Activated T-cell treated with anti-CD3 and anti-CD28 coated beads, Interleukin-2, amount 50 U/mL, for 24 hours (primary cell): ENCODE results near the gene SETBP1.

Source experiments
- DNase-seq: peaks from one replicate; pipeline ENCODE4 v3.0.0-alpha.2; 2020
- H3K27ac Mint-ChIP-seq: 2 replicates; pipeline ENCODE4 v1.8.0; 2020; ENCODE audit warnings: mild to moderate bottlenecking, mixed read lengths
- H3K27me3 Mint-ChIP-seq: 2 replicates; pipeline ENCODE4 v1.8.0; 2020; ENCODE audit warnings: mixed read lengths
- H3K36me3 Mint-ChIP-seq: 2 replicates; pipeline ENCODE4 v1.8.0; 2020; ENCODE audit warnings: low read depth, mixed read lengths
- H3K4me1 Mint-ChIP-seq: 2 replicates; pipeline ENCODE4 v1.8.0; 2020; ENCODE audit warnings: low read depth, mixed read lengths
- H3K4me3 Mint-ChIP-seq: 2 replicates; pipeline ENCODE4 v1.8.0; 2020; ENCODE audit warnings: mild to moderate bottlenecking, moderate library complexity, mixed read lengths
- H3K9me3 Mint-ChIP-seq: 2 replicates; pipeline ENCODE4 v1.8.0; 2020; ENCODE audit warnings: mixed read lengths

SETBP1 gene

DNA sequence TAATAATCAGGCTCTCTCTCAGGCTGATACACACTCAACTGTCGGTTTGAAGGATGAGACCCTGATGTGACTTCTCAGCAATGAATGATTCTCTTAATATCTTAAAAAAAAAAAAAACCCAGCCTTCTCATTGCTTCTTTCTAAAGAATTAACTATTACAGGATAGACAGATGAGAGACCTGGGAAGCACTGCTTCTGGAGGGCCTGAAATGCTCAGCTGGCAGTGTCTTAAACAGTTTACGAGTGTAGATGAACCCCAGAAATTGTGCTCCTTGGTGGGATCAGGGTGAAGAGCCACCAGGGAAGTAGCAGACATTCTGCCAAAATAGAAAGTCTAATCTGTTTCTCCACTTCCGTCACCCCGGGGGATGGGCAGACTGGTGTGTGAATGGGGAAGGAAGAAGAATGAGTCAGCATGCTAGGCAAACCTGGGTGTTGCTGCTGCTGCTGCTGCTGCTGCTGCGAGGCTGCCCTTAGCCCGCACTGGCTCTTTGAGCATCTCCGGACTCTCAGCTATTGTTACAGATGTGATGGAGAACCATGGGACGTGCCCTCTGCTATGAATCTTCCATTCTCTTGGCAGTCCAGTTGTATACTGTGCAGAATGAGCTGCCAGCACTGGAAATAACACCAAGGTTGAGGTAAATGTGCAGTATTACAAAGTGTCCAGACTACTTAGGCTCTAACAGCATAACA lies 158.4 kb downstream of the SETBP1 start:
- no peak overlapping the region for H3K4me3 Mint-ChIP-seq
- peak; percentile 75 for DNase-seq
- peak overlapping the region; percentile 75 for H3K27ac Mint-ChIP-seq

GRCh38 chr18:44840058-44840790 lies 159.5 kb downstream of the SETBP1 start:
- no peak overlapping the region for H3K27ac Mint-ChIP-seq
- H3K36me3 Mint-ChIP-seq, result no peaks in the 10 kb centered on the region
- DNase-seq, result no peak
- H3K4me1 Mint-ChIP-seq, result peaks cover 20% of the 10 kb centered on the region
- H3K27me3 Mint-ChIP-seq, result peaks cover 3% of the 10 kb centered on the region
- H3K4me3 Mint-ChIP-seq, result no peak overlapping the region
- H3K9me3 Mint-ChIP-seq, result no peaks in the 10 kb centered on the region

More for the DNA sequence above, 158.4 kb downstream of the SETBP1 start:
- no peaks in the 10 kb centered on the region for H3K36me3 Mint-ChIP-seq
- no peaks in the 10 kb centered on the region for H3K9me3 Mint-ChIP-seq
- peaks cover 3% of the 10 kb centered on the region for H3K27me3 Mint-ChIP-seq
- H3K4me1 Mint-ChIP-seq, result peaks cover 22% of the 10 kb centered on the region

GRCh38 chr18:44841221-44841620 lies 160.5 kb downstream of the SETBP1 start:
- Mint-ChIP-seq H3K4me3 (no peak overlapping the region), H3K36me3 (no peaks in the 10 kb centered on the region), H3K27ac (no peak overlapping the region), H3K9me3 (no peaks in the 10 kb centered on the region), H3K27me3 (peaks cover 3% of the 10 kb centered on the region), H3K4me1 (peaks cover 20% of the 10 kb centered on the region)
- DNase-seq, result no peak

DNA sequence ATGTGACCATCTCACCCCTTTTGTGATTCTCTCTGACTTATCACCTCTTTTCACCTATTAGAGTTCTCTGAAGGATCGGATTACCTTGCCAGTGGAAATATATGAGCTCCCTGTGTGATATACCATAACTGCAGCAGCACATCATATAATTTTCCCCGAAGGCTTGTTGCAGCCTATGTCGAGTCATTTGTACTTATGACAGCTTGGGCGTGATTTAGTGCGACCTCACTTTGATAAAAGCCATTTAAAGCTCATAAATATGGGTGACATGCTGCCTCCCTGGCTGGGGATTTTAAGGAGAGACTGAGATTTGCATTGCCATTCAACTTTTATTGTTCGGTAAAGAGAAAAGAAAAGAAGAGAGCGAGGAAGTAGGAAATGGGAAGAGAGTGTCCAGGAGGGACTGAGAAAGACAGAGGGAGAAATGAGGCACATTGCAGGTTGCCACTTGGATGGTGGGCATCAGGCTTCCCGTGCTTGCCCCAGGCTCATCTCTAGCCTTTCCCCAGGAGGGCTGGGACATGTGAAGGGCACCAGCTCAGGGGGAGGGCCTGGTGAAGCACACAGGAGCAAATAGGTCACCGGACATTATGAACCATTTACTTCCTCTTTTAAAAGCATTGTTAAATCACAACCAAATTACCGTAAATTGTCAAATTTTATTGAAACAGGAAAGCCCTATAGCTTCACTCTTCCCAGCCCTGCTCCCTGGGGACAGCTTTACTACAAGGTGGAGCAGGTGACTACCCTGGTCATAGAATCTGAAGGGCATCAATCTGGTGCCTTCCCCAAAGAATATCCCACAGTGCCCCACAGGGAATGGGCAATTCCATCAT lies 161.3 kb downstream of the SETBP1 start:
- Mint-ChIP-seq H3K36me3 (no peaks in the 10 kb centered on the region), H3K27ac (no peak overlapping the region), H3K27me3 (peaks cover 3% of the 10 kb centered on the region), H3K4me3 (no peak overlapping the region), H3K9me3 (no peaks in the 10 kb centered on the region), H3K4me1 (peaks cover 20% of the 10 kb centered on the region)
- no peak for DNase-seq

- Mint-ChIP-seq H3K36me3 (no peaks in the 10 kb centered on the region), H3K27me3 (peaks cover 3% of the 10 kb centered on the region), H3K27ac (no peak overlapping the region), H3K4me1 (peaks cover 20% of the 10 kb centered on the region), H3K4me3 (no peak overlapping the region), H3K9me3 (no peaks in the 10 kb centered on the region)
- no peak for DNase-seq
These were observed 162.1 kb downstream of the SETBP1 start for GRCh38 chr18:44842588-44843412.

DNA sequence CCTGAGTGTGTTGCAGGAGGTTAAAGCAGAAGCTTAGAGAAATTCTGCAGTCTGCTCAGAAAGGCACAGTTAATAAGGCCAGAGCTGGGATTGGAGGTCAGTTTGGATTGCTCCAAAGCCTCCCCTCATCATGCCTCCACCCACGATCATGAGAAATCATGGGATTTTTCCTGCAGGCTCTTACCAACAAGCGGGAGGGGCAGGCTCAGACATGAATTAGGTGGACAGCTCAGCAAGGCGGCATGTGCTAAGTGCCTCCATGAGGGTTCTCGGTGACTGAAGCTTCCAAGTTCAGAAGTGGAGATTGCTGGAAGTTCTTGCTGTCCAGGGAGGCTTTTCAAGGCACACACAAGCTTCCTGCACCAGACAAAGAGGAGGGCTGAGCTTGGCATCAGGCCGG lies 163.8 kb downstream of the SETBP1 start:
- H3K4me3 Mint-ChIP-seq, result no peak overlapping the region
- peaks cover 3% of the 10 kb centered on the region for H3K27me3 Mint-ChIP-seq
- no peaks in the 10 kb centered on the region for H3K9me3 Mint-ChIP-seq
- no peaks in the 10 kb centered on the region for H3K36me3 Mint-ChIP-seq
- no peak overlapping the region for H3K27ac Mint-ChIP-seq
- peaks cover 8% of the 10 kb centered on the region for H3K4me1 Mint-ChIP-seq
- no peak for DNase-seq

DNA sequence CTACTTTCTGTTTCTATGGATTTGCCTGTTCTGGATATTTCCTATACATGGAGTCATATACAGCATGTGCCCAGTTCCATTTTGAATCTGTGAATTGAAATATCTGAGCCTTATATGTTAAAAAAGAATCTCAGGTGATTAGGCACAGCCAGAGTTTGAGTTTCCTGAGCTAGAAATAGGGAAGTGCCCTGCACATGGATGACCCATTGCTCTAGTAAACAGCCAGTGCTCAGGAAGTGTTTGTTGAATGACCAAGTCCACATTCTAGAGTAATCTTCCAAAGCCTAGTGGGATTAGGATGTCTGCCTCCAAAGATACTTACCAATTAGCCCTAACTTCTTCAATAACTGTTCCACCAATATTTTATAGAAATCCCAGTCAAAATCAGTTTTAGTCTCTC lies 165.8 kb downstream of the SETBP1 start:
- no peaks in the 10 kb centered on the region for H3K9me3 Mint-ChIP-seq
- H3K27ac Mint-ChIP-seq, result no peak overlapping the region
- H3K36me3 Mint-ChIP-seq, result no peaks in the 10 kb centered on the region
- no peaks in the 10 kb centered on the region for H3K4me1 Mint-ChIP-seq
- DNase-seq, result no peak
- H3K27me3 Mint-ChIP-seq, result no peaks in the 10 kb centered on the region
- no peak overlapping the region for H3K4me3 Mint-ChIP-seq

DNA sequence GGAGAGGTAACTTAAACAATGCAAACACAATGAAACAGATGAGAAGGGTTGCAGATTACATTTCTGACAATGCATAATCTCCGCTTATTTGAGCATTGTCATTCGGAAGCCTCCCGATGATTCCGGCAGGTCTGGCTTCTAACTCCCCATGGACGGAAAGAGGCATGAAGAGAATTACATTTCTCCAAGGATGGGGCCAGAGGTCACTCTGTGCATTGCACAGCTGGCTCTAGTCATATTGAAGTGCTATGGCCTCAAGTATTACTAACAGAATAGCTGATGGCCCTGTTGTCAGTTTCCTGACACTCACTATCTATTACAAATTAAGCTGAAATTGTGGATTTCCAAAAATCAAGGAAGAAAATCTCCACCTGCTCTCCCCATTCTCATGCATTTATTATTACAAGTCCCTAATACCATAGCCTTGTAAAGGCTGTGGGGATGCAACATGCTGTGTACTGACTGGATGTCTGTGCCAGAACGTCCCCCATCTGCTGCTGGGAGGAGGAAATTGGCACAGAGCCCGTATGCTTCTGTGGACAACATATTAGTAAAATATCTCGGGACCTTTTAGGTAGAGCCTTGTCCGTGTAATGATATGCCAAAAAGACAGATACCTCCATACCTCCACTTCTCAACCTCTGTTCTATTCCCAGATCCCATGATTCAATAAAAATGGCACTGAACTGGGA lies 168.1 kb downstream of the SETBP1 start:
- no peak for DNase-seq
- H3K27ac Mint-ChIP-seq, result no peak overlapping the region
- H3K27me3 Mint-ChIP-seq, result no peaks in the 10 kb centered on the region
- H3K9me3 Mint-ChIP-seq, result no peaks in the 10 kb centered on the region
- peaks cover 6% of the 10 kb centered on the region for H3K4me1 Mint-ChIP-seq
- no peaks in the 10 kb centered on the region for H3K36me3 Mint-ChIP-seq
- no peak overlapping the region for H3K4me3 Mint-ChIP-seq

GRCh38 chr18:44849361-44849760 lies 168.7 kb downstream of the SETBP1 start:
- Mint-ChIP-seq H3K4me3 (no peak overlapping the region), H3K36me3 (no peaks in the 10 kb centered on the region), H3K27me3 (no peaks in the 10 kb centered on the region), H3K9me3 (no peaks in the 10 kb centered on the region), H3K27ac (no peak overlapping the region), H3K4me1 (peaks cover 6% of the 10 kb centered on the region)
- DNase-seq, result no peak

GRCh38 chr18:44850001-44850400 lies 169.3 kb downstream of the SETBP1 start:
- Mint-ChIP-seq H3K27me3 (no peaks in the 10 kb centered on the region), H3K4me1 (peaks cover 6% of the 10 kb centered on the region), H3K36me3 (no peaks in the 10 kb centered on the region), H3K4me3 (no peak overlapping the region), H3K9me3 (no peaks in the 10 kb centered on the region), H3K27ac (no peak overlapping the region)
- DNase-seq, result no peak

DNA sequence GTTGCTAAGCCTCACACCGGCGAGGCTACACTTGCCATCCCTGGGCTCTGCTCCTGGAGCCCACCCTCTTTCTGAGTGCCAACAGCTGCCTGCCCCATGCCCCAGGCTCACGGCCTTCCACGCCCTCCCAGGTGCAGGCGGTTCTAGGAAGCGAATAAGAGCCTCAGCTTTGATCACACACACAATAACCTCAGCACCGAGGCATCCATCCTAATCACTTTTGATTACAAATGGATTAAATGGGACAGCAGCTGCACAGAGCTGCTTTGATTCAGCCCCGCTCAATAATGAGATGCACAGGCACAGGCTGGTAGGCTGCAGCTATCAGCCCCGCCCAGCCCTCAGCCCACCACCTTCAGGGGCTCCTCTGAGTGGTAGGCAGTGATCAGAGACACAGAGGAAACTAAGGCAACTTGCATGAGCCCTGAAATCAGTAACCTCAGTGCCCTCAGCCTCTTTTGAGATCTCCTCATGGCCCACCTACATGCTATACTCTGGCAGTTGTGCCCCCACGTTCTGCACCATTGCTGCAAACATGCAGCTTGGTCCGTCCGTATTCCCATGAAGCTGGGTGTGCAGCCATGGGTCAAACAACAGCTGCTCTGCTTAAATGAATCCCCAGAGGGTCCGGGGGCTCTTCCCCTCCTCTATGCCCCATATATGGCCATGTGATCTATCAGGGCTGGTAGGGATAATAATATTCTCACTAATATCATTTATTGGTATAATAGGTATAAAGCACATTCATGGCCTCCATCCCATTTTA lies 171.4 kb downstream of the SETBP1 start:
- Mint-ChIP-seq H3K27me3 (no peaks in the 10 kb centered on the region), H3K36me3 (no peaks in the 10 kb centered on the region), H3K27ac (no peak overlapping the region), H3K4me3 (no peak overlapping the region), H3K9me3 (no peaks in the 10 kb centered on the region), H3K4me1 (peaks cover 6% of the 10 kb centered on the region)
- DNase-seq, result no peak

GRCh38 chr18:44852818-44853217 lies 172.1 kb downstream of the SETBP1 start:
- peaks cover 4% of the 10 kb centered on the region for H3K27me3 Mint-ChIP-seq
- H3K27ac Mint-ChIP-seq, result no peak overlapping the region
- no peaks in the 10 kb centered on the region for H3K36me3 Mint-ChIP-seq
- H3K4me1 Mint-ChIP-seq, result peaks cover 6% of the 10 kb centered on the region
- H3K4me3 Mint-ChIP-seq, result no peak overlapping the region
- H3K9me3 Mint-ChIP-seq, result no peaks in the 10 kb centered on the region
- DNase-seq, result no peak

DNA sequence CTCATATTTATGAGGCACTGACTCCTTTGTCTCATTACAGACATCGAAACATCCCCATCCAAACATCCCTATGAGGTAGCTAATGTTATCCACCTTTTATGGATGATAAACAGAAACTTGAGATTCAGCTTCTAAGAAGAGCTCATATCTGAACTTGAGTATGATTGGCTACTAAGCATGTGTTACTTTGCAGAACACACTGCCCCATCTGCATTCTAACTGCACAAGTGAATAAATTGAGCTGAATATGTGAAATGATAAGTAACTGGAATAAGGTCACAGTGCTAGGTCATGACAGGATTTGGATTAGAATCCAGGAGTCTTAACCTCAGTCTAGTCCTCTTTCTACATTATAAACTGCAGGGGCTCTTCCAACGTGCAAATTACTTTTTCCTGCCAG lies 172.7 kb downstream of the SETBP1 start:
- H3K36me3 Mint-ChIP-seq, result no peaks in the 10 kb centered on the region
- H3K4me3 Mint-ChIP-seq, result no peak overlapping the region
- H3K9me3 Mint-ChIP-seq, result no peaks in the 10 kb centered on the region
- no peak overlapping the region for H3K27ac Mint-ChIP-seq
- peaks cover 6% of the 10 kb centered on the region for H3K4me1 Mint-ChIP-seq
- DNase-seq, result no peak
- peaks cover 5% of the 10 kb centered on the region for H3K27me3 Mint-ChIP-seq
